Testis (tissue), 3 donors: ENCODE results near the gene NUP62. TPM values are rescaled to one million over a fixed set of nuclear protein-coding genes. Genes with fewer than 3 reads are reported as not detected.

Experiments used
- DNase-seq: peaks from one replicate; pipeline ENCODE4 v3.0.0-alpha.2; 2019
- H3K27ac ChIP-seq, 2 donors: fragments of 200-600 bp; sonication (generic); one replicate each; pipeline ENCODE4 v1.5.1; 2019
- H3K27me3 ChIP-seq: fragments of 200-600 bp; sonication (generic); one replicate; pipeline ENCODE4 v1.5.1; 2019
- H3K36me3 ChIP-seq: fragments of 200-600 bp; sonication (generic); one replicate; pipeline ENCODE4 v1.5.1; 2017; ENCODE audit warnings: low read depth; ENCODE audit errors: missing control alignments
- H3K4me1 ChIP-seq: fragments of 200-600 bp; sonication (generic); one replicate; pipeline ENCODE4 v1.5.1; 2019
- H3K4me3 ChIP-seq, 2 donors: fragments of 200-600 bp; sonication (generic); one replicate each; pipeline ENCODE4 v1.5.1; 2017 to 2019
- H3K9me3 ChIP-seq: fragments of 200-600 bp; sonication (generic); one replicate; pipeline ENCODE4 v1.5.1; 2017
- POLR2A ChIP-seq: fragments of 450-650 bp; IDR thresholded peaks from one replicate; pipeline ENCODE4 v1.6.1; 2017; ENCODE audit warnings: antibody characterized with exemption, mild to moderate bottlenecking, moderate library complexity
- WGBS, 2 donors: methylation state at CpG; one replicate each; pipeline ENCODE4 v1.1.5; 2018; 5-methylcytosine and 5-hydroxymethylcytosine counted together
- intact Hi-C: fragments of 100-400 bp; cut with DNase I; formaldehyde crosslinking; loops from one replicate; pipeline ENCODE4 v1.15.1; 2023; ENCODE audit warnings: low total_unique reads
- polyA plus RNA-seq: library from polyadenylated mRNA; stranded (reverse); fragments of 350-450 nt; fragmentation: Illumina TruSeq; extraction: RNeasy Lipid Tissue Mini Kit (QIAGEN cat#74804); gene quantifications from one replicate; pipeline ENCODE4 v1.2.3, GENCODE V29; 2014; ENCODE audit warnings: low read depth, low replicate concordance; ENCODE audit not compliant: insufficient read depth
- total RNA-seq, 2 donors: library from RNA; depleted of rRNA; stranded (reverse); fragments of >200 nt; gene quantifications; one replicate each; pipeline ENCODE4 v1.2.3, GENCODE V29; 2016
- TF ChIP-seq, protein P1 (sequence below), 3 experiments: fragments of 450-650 bp in 2 of 3; fragments of 200-600 bp in 1 of 3; sonication (generic) in 1 of 3; IDR thresholded peaks; one replicate each; pipeline ENCODE4 v1.5.1; 2016 to 2019; ENCODE audit warnings: antibody characterized with exemption in 3 of 3, mild to moderate bottlenecking in 2 of 3, moderate library complexity in 1 of 3

The NUP62 gene
- total and polyA plus RNA-seq, 3 donors from 2014 or later, result 78.4 to 135 (median 112) TPM

DNA sequence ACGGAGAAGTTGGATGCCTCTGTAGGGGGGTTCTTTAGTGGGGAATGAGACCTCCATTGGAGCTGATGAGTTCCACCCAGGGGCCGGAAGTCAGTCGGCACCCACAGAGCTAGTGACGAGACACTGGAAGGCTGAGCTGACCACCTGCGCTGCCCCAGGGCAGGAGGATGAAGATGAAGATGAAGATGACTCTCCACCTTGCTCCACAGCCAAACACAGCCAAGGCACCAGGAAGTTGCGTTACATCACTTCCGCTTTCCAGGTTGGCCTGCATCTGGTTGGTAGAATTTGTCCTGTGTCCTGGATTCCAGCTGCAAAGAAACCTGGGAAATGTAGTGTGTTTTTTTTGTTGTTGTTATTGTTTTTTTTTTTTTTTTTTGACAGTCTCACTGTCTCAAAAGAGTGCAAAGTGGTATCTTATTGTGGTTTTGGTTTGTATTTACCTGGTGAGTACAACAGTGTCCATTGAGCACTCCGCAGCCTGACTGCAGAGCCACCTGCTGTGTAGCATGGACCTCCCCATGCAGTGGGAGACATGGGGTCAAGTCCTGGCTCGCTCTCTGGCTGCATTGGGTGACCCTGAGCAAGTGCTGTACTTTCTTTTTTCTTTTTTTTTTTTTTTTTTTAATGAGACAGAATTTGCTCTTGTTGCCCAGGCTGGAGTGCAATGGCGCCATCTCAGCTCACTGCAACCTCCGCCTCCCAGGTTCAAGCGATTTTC is 49.9 kb downstream of the NUP62 start:
- peaks cover 2% of the 10 kb centered on the region for H3K36me3 ChIP-seq
- H3K9me3 ChIP-seq, result no peaks in the 10 kb centered on the region
- H3K27me3 ChIP-seq, result no peaks in the 10 kb centered on the region
- H3K4me3 ChIP-seq, result no peak overlapping the region
- no peak overlapping the region for H3K27ac ChIP-seq
- TF ChIP-seq POLR2A, result no peak
- TF ChIP-seq, protein P1, sequence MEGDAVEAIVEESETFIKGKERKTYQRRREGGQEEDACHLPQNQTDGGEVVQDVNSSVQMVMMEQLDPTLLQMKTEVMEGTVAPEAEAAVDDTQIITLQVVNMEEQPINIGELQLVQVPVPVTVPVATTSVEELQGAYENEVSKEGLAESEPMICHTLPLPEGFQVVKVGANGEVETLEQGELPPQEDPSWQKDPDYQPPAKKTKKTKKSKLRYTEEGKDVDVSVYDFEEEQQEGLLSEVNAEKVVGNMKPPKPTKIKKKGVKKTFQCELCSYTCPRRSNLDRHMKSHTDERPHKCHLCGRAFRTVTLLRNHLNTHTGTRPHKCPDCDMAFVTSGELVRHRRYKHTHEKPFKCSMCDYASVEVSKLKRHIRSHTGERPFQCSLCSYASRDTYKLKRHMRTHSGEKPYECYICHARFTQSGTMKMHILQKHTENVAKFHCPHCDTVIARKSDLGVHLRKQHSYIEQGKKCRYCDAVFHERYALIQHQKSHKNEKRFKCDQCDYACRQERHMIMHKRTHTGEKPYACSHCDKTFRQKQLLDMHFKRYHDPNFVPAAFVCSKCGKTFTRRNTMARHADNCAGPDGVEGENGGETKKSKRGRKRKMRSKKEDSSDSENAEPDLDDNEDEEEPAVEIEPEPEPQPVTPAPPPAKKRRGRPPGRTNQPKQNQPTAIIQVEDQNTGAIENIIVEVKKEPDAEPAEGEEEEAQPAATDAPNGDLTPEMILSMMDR (IDR thresholded peaks at IDR 0.05), result no peak
- WGBS, 2 donors, result 79 to 90% methylated on average over 12 of the region's 12 CpGs
- peaks cover 19% of the 10 kb centered on the region for H3K4me1 ChIP-seq
- intact Hi-C loops, result no loop called here
- DNase-seq, result no peak

DNA sequence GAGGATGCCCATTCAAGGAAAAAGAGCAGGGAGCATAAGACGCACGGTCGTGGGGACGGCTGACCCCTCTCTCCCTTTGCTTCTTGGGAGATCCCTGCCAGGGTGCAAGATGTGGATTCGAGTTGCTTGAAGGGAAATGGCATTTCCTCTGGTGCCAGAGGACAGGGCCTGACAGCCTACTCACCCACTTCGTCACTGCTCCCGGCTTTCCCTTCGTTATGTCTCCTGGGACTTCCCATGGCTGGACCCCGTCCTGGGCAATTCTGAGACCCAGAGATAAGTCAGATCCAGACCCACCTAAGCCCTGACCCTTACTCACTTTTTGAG is 50.6 kb downstream of the NUP62 start:
- Histone ChIP-seq H3K4me1 (peaks cover 19% of the 10 kb centered on the region), H3K4me3 (no peak overlapping the region), H3K36me3 (no peaks in the 10 kb centered on the region), H3K27me3 (no peaks in the 10 kb centered on the region), H3K27ac (peak overlapping the region; percentile 99 to 100), H3K9me3 (no peaks in the 10 kb centered on the region)
- TF ChIP-seq, protein P1 (IDR thresholded peaks at IDR 0.05), result no peak
- no peak for TF ChIP-seq POLR2A
- 64 to 70% methylated on average over 9 of the region's 9 CpGs for WGBS, 2 donors
- intact Hi-C loops, result no loop called here
- no peak for DNase-seq

DNA sequence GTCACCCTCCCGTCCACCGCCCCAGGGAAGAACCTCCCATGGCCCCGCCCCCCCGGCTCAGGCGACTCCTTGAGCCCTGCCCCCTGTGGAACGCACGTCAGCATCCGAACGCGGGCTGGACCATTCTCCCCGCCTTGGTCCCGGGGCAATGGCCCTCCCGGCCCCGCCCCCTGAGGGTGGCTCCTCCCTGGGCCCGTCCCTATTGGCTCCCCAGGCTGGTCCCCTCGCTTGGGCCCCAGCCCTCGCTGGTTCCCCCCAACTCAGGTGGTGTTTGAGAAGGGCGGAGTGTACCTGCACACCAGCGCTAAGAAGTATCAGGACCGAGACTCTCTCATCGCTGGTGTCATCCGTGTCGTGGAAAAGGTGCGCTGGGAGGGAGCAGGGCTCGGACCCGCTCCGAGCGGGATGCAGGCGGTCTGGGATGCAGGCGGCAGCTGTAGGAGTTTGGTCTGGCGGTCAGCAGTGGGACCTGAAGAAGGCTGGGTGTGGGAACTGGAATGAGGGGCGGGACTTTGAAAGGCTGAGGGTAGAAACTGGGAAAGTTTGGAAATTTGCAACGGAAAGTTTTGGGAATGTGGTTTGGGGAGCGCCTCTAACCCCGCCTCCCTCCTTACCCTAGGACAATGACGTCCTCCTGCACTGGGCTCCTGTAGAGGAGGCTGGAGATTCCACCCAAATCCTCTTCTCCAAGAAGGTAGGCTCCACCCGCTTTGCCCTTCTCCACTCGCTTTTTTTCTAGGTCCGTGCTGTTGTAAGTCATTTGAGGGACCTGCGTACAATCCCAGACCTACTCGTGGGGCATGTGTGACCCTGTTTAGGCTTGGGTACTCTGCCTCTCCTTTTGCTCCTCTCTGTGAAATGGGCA is 51.2 kb downstream of the NUP62 start:
- no peaks in the 10 kb centered on the region for H3K9me3 ChIP-seq
- H3K4me3 ChIP-seq, result peak overlapping the region; percentile 73 to 99
- H3K4me1 ChIP-seq, result peaks cover 19% of the 10 kb centered on the region
- peak overlapping the region; percentile 99 to 100 for H3K27ac ChIP-seq
- no peaks in the 10 kb centered on the region for H3K27me3 ChIP-seq
- TF ChIP-seq, protein P1 (IDR thresholded peaks at IDR 0.05), result no peak
- no peak for TF ChIP-seq POLR2A
- intact Hi-C loops, result no loop called here
- H3K36me3 ChIP-seq, result no peaks in the 10 kb centered on the region
- DNase-seq, result peak; percentile 99
- WGBS, 2 donors, result 2 to 6% methylated on average over 27 to 41 of the region's 41 CpGs

DNA sequence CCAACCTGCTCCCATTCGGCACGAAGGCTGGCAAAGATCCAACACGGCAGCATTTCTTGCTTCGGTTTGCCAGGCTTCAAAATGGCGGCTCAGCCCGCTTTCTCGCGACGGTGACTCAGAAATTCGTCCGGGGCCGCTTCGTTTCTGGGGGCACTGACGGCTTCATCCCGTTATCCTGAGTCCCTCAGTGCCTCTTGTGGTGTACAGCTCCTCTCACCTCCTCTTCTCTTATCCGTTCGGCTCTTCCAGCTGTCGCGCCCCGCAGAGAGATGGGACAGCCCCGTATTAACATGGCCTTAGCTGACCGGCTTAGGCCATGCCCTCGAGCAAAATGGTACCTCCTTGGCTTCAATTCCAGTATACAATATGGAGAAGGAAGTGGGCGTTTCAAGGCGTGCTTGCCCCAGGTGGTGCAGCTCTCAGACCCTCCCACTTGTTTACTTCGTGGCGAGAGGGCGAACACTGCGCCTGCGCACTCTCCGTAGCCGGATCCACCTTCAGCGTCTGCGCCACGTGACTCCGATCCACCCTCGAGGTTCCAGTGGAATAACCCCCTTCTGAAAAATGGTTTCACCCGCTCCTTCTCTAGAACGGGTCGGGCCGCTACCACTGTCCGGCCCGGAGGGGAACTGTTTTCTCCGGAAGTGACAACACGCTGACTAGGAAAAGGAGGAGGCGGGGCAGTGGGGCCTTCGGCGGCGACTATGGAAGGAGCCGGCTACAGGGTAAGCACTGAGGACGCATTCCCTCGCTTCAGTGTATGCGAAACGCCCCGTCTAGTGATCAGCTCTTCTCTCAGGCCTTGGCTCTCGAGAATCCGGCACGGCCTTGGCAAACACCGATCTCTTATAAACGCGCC is 52.1 kb downstream of the NUP62 start, which contains the start of the genes AKT1S1 and TBC1D17:
AKT1S1 (minus strand) TSS at position 336 of the 859 bp plus-strand sequence. CDS start 4,060 bp downstream, outside the sequence.
TBC1D17 (plus strand) TSS at position 683 of the 859 bp plus-strand sequence; CDS start at position 705, 22 bp downstream.
- 0 to 1% methylated on average over 44 to 61 of the region's 61 CpGs for WGBS, 2 donors
- TF ChIP-seq, protein P1 (IDR thresholded peaks at IDR 0.05), result peak in 1 of 3 experiments; percentile 7
- peak; percentile 86 for TF ChIP-seq POLR2A
- intact Hi-C loops, result no loop called here
- Histone ChIP-seq H3K36me3 (no peaks in the 10 kb centered on the region), H3K27me3 (no peaks in the 10 kb centered on the region), H3K4me1 (peaks cover 19% of the 10 kb centered on the region), H3K9me3 (no peaks in the 10 kb centered on the region), H3K4me3 (peak within 1 kb of the TSS; percentile 73 to 99), H3K27ac (peak within 1 kb of the TSS; percentile 99 to 100)
- DNase-seq, result peak; percentile 99
